GM21717 (cell line): ENCODE results near the gene KLK4.

Experiments used
- ATAC-seq: cut with Tn5 transposase; IDR thresholded peaks from one replicate; pipeline ENCODE4 v1.9.1; 2021; ENCODE audit warnings: mild to moderate bottlenecking, moderate library complexity; ENCODE audit not compliant: unreplicated experiment

The KLK4 gene, protein sequence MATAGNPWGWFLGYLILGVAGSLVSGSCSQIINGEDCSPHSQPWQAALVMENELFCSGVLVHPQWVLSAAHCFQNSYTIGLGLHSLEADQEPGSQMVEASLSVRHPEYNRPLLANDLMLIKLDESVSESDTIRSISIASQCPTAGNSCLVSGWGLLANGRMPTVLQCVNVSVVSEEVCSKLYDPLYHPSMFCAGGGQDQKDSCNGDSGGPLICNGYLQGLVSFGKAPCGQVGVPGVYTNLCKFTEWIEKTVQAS

GRCh38 chr19:50911206-50912101 lies at the start of gene KLK4:
Gene KLK4 (minus strand): TSS chr19:50911395. CDS start chr19:50910738, 657 bp downstream.
- ATAC-seq = no peak

- no peak for ATAC-seq
Observed at GRCh38 chr19:50959731-50960500, 48.7 kb upstream of the KLK4 start.

DNA sequence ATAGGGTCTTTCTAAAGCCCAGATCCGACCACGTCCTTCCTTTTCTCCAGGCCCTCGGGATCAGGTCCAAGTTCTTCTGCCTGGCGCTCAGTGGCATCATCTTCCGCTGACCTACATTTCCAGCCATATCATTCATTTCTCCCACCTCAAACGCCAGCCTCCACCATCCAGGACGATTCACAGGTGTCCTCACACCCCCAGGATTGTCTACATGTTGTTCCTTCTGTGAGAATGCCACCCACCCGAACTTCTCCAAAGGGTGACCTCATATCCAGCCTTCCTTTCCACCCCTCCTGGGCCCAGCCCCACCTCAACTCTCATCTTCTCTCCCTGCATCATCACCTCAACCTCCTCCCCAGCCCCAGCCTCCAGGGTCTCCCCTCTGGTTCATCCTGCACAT lies 46.4 kb upstream of the KLK4 start:
- ATAC-seq = no peak

DNA sequence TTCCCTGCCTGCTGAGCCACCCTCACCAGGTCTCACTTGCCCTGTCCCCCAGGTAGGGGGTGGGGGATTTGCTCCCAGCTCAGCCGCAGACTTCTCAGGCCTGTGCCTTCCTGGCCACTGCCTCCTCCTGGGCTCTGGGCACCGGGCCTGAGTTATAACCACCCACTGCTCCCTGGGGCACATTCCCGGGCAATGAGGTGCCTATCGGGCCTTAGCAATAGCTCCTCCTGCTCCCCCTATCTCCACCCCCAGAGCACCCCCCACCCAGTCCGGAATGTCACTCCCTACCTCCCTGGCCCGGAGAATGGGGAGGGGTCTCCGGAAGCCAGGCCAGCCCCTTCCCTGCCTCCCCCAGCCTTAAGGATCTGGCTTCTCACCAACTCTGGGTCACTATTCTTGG lies 41.7 kb upstream of the KLK4 start, which contains the start of gene KLK5:
TSS of gene KLK5 (minus strand) at position 129 of the 400 bp plus-strand sequence. CDS start 381 bp downstream, outside the sequence.
- no peak for ATAC-seq

DNA sequence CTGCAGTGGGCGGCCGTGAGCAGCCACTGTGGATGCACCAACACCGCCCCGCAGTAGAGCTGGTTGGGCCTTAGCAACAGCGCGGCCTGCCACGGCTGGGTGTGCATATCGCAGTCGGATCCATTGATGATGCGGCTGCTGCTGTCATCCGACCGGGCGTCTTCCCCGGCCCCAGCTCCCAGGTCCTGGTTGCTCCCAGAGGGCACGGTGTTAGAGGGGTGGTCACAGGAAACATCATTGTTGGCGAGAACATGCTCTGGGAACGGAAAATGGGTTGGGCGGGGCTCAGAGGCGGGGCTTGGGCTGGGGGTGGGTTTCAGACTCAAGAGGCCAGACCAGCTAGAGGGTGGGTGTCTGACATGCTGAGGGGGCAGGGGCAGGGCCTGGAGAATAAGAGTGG lies 38.7 kb upstream of the KLK4 start:
- ATAC-seq = no peak

DNA sequence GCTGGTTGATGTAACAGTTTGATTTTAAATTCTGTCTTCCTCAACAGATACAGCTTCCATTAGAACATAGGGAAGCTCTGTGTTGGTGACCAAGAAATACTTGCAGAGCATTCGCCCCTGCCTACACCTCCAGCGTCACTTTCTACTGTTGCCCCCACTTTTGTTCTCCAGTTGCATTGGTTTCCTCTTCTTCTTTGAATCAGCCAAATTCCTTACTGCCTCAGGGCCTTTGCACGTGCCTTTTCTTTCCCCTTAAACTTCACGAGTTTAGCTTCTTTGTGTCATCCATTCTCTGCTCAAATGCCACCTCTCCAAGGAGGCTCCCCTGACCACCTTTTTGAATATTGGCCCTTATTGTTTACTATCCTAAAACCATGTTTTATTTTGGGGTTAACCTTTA lies 35.9 kb upstream of the KLK4 start:
- ATAC-seq = no peak

DNA sequence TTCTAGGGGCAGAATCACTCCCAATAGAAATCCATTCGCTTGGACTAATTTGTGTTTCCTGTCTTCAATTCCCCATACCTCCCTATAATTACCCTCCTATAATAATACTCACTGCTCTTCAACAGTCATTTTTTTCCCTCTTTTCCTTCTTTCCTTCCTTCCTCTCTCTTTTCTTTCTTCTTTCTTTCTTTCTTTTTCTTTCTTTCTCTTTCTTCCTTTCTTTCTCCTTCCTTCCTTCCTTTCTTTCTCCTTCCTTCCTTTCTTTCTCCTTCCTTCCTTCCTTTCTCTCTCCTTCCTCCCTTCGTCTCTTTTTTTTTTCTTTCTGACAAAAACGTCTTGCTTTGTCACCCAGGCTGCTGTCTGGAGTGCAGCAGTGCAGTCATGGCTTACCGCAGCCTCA lies 33.6 kb upstream of the KLK4 start:
- ATAC-seq = no peak

DNA sequence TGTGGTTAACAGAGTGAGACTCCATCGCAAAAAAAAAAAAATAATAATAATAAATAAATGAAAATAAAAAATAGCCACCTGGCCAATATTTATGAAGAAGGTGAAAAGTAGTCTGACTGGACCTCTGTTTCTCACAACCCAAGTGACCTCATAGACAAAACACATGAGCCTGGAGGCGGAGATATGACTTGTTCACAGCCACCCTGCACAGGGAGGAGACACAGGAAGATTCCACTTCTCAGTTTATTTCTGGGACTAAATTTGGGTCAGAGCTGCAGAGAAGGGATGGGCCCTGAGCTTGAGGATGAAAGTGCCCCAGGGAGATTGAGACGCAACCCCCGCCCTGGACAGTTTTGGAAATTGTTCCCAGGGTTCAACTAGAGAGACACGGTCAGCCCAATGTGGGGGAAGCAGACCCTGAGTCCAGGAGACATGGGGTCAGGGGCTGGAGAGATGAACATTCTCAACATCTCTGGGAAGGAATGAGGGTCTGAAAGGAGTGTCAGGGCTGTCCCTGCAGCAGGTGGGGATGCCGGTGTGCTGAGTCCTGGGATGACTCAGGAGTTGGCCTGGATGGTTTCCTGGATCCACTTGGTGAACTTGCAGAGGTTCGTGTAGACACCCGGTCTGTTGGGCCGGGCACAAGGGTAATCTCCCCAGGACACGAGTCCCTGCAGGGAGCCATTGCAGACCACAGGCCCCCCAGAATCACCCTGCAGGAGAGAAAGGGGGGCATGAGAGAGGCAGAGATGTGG lies 32.1 kb upstream of the KLK4 start:
- ATAC-seq = no peak

DNA sequence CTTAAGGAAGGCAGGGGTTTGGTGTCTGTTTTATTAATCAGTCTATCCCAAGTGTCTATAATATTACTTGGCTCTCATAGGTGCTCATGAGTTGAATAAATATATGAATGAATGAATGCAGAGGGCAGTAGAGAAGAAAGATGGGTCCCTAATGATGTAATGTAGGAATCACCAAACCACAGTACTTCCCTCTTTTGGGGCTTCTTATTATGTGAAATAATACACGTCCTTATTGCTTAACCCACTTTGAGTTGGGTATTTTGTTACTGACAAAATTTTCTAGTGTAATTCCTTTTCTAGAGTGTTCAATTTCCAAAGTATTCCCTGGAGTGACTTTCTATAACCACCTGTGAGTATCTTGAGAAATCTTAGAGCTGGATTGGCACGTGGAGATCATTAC lies 28.4 kb upstream of the KLK4 start:
- ATAC-seq = no peak

DNA sequence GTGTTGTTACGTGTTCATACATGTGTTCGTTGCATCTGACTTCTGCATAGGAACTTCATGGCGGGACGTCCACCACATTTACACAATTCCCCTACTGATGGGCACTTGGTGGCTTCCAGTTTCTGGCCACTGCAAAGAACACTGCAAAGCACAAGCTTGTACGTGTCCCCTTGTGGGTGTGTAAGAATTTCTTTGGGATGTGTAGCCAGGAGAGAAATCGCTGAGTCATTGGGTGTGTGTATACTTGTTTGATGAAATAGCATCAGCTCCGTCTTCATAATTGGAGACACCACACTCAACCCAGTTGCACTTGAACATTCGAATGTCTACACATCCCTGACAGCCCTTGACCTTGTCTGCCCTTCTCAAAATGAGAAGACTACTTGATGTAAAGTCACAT lies 22.4 kb upstream of the KLK4 start:
- no peak for ATAC-seq

GRCh38 chr19:50932690-50933083 lies 21.5 kb upstream of the KLK4 start:
- ATAC-seq = no peak

- no peak for ATAC-seq
Observed at GRCh38 chr19:50932018-50932689, 21.0 kb upstream of the KLK4 start.

DNA sequence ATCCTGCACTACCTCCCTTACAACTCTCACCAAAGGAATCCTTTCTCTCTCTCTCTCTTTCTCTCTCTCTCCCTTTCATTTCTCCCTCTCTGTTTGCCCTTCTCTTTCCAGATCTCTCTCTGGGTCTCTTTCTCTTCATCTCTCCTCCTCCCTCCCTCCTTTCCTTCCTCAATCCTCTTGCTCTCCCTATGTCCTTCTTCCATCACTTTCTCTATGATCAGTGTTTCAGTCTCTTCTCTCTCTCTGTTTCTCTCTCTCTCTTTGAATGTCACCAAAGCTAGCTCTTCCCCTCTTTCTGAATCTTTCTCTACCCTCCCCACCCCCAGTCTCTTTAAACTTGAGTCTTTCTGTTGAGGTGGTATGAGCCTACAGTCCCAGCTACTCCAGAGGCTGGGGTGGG lies 19.8 kb upstream of the KLK4 start:
- ATAC-seq = no peak

DNA sequence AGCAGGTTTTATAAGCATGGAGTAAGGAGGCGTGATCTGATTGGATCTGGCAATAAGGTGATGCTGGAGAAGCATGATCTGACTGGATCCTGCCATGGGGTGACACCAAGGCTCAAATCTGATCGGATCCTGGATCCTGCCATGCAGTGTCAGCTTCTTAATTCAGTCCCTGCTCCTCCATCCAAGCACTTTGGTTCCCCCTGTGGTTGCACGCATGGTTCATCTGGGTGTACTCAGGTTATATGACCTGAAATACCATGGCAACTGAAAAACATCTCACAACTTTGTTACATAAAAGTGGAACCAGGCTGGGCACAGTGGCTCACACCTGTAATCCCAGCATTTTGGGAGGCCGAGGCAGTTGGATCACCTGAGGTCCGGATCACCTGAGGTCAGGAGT lies 17.6 kb upstream of the KLK4 start:
- ATAC-seq = no peak

GRCh38 chr19:50926144-50926543 lies 14.9 kb upstream of the KLK4 start:
- no peak for ATAC-seq

GRCh38 chr19:50925734-50926133 lies 14.5 kb upstream of the KLK4 start:
- no peak for ATAC-seq

DNA sequence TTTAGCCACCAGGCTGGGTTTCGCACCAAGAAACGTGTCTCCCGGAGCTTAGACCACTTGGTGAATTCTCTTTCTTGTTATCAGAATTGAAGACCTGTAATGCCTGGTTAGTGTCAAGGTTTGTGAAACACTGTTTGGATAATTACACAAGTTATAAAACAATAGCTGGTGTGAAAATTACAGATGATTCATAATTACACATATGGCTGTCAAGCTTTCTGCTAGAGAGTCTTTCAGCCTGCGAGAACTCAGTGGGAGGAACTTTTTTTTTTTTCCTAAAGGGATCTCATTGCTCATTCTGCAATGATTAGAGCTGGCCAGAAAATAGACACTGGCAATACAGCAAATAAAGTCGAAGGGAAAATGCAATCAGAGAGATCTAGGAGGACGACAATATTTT lies 13.4 kb upstream of the KLK4 start:
- ATAC-seq = no peak

- ATAC-seq = peak; percentile 69
Observed at GRCh38 chr19:50922317-50922853, 11.2 kb upstream of the KLK4 start.

DNA sequence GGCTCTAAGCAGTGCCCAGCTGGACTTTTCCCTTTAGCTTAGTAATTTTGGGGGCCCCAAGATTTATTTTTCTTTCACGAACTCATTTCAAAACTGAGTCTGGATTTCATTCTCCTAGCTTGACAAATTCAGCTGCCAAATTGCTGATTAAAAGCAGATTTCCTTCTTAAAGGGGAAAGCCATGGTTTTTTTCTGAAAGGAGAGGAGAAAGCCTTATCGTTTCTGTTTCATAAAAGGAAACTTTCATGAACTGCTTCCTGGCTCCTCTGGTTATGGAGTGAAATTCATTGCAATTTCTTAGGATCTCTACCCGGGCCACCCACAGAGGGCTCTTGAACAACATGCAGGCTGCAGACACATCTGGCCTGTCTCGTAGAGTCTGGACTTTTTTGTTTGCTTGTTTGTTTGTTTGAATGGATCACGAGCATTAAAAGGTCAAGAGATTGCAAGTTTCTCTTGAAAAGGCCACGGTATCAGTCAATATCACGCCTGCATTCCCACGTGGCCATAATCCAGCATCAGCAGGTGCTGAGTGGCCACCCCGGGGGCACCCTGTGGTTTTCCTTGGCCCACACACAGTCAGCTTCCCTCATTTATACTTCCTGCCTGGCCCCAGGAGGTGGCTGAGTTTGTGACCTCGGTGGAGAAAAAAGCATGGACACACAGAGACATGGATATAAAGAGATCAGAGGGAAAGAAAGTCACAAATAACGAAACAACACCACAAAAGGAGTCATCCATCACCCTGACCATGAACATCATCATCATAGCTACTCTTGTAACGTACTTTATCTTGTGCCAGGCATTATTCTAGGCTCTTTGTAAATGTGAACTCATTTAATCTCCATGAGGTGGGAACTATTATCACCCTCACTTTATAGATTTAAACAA lies 10.5 kb upstream of the KLK4 start:
- ATAC-seq = no peak
